Colonic mucosa (tissue), 4 donors: ENCODE data around the gene REC8. TPM values are rescaled to one million over a fixed set of nuclear protein-coding genes. Genes with fewer than 3 reads are reported as not detected.
A peak's percentile ranks its signal among the peaks of the same experiment; 100 is the strongest.
"Not testable (repeated sequence)": the region's sequence is repeated elsewhere in the genome, so short reads cannot be mapped to it uniquely, and the experiment has no call there.

Experiments used
- DNase-seq: peaks from one replicate; pipeline ENCODE4 v3.0.0-alpha.2; 2020
- H3K27ac ChIP-seq: fragments of 200-600 bp; one replicate; pipeline ENCODE4 v1.8.0; 2021
- H3K27me3 ChIP-seq: fragments of 200-600 bp; one replicate; pipeline ENCODE4 v1.8.0; 2021
- H3K36me3 ChIP-seq: fragments of 200-600 bp; one replicate; pipeline ENCODE4 v1.8.0; 2021
- H3K4me1 ChIP-seq: fragments of 200-600 bp; one replicate; pipeline ENCODE4 v1.8.0; 2021; ENCODE audit warnings: mild to moderate bottlenecking
- H3K4me3 ChIP-seq: fragments of 200-600 bp; one replicate; pipeline ENCODE4 v1.8.0; 2021
- H3K9ac ChIP-seq, 2 donors: one replicate each; pipeline ENCODE4 v1.7.0; 2013; ENCODE audit warnings: control low read depth in 2 of 2, low read depth in 2 of 2, low read length in 2 of 2
- H3K9me3 ChIP-seq: fragments of 200-600 bp; one replicate; pipeline ENCODE4 v1.8.0; 2021
- intact Hi-C: fragments of 100-400 bp; cut with DNase I; formaldehyde crosslinking; loops from one replicate; pipeline ENCODE4 v1.14.1; 2022
- total RNA-seq, 2 donors: library from RNA; stranded (reverse); fragmentation: NEBNext Ultra II Directional in 1 of 2; extraction: Animal tissue kit (Norgen Biotek cat#: 25700) in 1 of 2; gene quantifications; one replicate each; pipeline ENCODE4 v1.2.1, GENCODE V29; 2021
- TF ChIP-seq, protein P1 (sequence below): fragments of 200-600 bp; IDR thresholded peaks from one replicate; pipeline ENCODE4 v1.8.0; 2022; ENCODE audit warnings: antibody characterized with exemption, mild to moderate bottlenecking
- donor health status: healthy.
- donor health status: DM: no; HTN: no; CAD: no.
- donor health status: DM: no; HTN: no; CAD: no.

Gene REC8
- total RNA-seq, 2 donors from 2014 or later, result 5.1 TPM

DNA sequence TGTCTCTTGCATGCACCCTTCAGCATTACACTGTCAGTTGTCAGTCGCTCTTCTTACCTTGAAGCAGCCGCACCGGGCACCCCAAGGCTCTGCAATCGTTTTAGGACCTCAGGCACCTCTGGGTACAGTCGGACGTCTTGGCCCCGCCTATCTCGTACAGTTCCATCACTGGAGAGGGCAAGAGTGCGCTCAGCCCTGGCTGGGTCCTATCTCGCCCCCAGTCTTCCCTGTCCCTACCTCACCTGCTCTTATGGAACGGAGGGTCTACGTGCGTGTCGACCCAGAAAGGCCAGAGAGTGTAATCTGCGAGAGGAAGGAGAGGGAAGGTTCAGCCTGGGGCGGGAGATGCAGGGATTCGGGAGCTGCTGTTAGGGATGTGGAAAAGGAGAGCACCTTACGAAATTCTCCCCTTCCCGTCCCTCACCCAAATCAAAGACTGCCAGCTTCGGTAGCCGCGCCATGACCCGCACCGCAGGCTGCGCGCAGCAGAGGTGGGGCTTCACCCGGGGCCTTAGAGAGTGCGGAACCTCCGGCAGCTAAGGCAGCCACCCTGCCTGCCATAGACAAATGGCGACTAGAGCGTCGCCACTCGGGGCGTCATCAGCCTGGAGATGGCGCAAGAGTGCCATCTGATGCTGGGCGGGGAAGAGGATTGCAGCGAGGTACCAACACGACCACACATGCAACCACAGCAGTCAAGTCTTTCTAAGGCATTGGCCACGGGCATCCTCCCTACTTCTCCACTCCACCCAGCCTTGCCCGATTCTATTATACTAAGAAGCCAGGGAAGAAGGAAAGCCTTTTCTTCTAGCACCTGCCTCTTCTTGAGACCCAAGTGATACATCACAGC lies 43.8 kb downstream of the REC8 start, which contains the start of gene MDP1:
Gene MDP1, minus strand, starts transcription at position 572 of the 850 bp plus-strand sequence. Its CDS starts 111 bp downstream, at position 461.
- TF ChIP-seq, protein P1, sequence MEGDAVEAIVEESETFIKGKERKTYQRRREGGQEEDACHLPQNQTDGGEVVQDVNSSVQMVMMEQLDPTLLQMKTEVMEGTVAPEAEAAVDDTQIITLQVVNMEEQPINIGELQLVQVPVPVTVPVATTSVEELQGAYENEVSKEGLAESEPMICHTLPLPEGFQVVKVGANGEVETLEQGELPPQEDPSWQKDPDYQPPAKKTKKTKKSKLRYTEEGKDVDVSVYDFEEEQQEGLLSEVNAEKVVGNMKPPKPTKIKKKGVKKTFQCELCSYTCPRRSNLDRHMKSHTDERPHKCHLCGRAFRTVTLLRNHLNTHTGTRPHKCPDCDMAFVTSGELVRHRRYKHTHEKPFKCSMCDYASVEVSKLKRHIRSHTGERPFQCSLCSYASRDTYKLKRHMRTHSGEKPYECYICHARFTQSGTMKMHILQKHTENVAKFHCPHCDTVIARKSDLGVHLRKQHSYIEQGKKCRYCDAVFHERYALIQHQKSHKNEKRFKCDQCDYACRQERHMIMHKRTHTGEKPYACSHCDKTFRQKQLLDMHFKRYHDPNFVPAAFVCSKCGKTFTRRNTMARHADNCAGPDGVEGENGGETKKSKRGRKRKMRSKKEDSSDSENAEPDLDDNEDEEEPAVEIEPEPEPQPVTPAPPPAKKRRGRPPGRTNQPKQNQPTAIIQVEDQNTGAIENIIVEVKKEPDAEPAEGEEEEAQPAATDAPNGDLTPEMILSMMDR, result peak; percentile 41

DNA sequence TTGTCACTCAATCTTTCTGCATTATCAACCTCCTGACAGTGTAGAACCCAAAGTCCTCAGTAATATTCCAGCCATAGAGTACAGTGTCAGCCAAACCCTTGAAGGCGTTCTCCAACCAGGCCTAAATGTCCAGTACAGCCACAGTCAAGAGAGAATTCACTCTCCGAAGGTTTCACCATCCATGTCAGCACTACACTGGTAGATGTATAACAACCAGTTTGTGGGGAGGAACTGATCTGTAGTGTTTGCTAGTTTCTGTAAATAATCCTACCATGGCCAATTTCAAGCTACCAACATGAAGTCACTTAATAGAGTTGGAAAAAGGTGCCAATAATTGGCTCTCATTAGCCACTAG lies 44.4 kb downstream of the REC8 start:
- Histone ChIP-seq H3K4me3 (no peak overlapping the region), H3K9ac (peak overlapping the region in 1 of 2 donors; percentile 92), H3K27ac (no peak overlapping the region), H3K4me1 (peaks cover 5% of the 10 kb centered on the region), H3K27me3 (no peaks in the 10 kb centered on the region), H3K9me3 (no peaks in the 10 kb centered on the region), H3K36me3 (no peaks in the 10 kb centered on the region)
- TF ChIP-seq, protein P1, result no peak
- intact Hi-C loops, result no loop called here
- no peak for DNase-seq

More for the DNA sequence above, 43.8 kb downstream of the REC8 start, which contains the start of gene MDP1:
- Histone ChIP-seq H3K9me3 (no peaks in the 10 kb centered on the region), H3K4me1 (peaks cover 5% of the 10 kb centered on the region), H3K9ac (peak within 1 kb of the TSS; percentile 81 to 92), H3K27me3 (no peaks in the 10 kb centered on the region), H3K4me3 (peak within 1 kb of the TSS; percentile 68), H3K36me3 (no peaks in the 10 kb centered on the region), H3K27ac (peak within 1 kb of the TSS; percentile 94)
- intact Hi-C loops, result no loop called here
- peak; percentile 88 for DNase-seq

DNA sequence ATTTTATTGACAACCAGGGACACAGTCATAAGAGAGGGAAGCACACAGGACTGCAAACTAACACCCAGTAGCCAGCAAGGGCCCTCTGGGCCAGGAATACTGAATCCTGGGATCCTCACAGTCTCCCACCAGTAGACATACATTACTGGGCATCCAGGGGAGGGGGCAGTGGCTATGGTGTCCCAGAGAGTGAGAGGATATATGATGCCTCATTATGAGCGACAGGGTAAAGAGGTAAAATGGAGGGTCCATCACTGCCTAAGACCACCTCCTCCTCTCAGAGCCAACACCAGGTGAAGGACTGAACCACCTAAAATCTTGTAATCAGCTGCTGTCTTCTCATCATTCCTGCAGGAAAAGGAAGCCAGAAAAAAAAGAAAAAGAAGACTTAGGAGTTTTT lies 45.0 kb downstream of the REC8 start:
- intact Hi-C loops, H3K4me1 ChIP-seq, H3K9ac ChIP-seq, H3K27ac ChIP-seq, H3K9me3 ChIP-seq, H3K27me3 ChIP-seq, H3K4me3 ChIP-seq, H3K36me3 ChIP-seq, DNase-seq: not testable (repeated sequence)

DNA sequence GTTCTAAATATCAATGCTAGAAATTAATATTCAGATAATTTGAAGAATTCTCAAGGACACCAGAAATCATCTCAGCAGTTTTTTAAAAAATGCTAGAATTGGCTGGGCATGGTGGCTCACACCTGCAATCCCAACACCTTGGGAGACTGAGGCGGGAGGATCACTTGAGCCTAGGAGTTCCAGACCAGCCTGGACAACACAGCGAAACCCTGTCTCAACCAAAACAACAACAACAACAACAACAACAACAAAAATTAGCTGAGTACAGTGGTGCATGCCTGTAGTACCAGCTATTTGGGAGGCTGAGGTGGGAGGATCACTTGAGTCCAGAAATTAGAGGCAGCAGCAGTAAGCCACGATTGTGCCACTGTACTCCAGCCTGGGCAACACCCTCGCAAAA lies 47.2 kb downstream of the REC8 start:
- TF ChIP-seq, protein P1, result no peak
- Histone ChIP-seq H3K9me3 (no peaks in the 10 kb centered on the region), H3K27ac (no peak overlapping the region), H3K4me1 (no peaks in the 10 kb centered on the region), H3K27me3 (no peaks in the 10 kb centered on the region), H3K4me3 (no peak overlapping the region), H3K36me3 (no peaks in the 10 kb centered on the region), H3K9ac (no peak overlapping the region)
- intact Hi-C loops, result no loop called here
- DNase-seq, result no peak

DNA sequence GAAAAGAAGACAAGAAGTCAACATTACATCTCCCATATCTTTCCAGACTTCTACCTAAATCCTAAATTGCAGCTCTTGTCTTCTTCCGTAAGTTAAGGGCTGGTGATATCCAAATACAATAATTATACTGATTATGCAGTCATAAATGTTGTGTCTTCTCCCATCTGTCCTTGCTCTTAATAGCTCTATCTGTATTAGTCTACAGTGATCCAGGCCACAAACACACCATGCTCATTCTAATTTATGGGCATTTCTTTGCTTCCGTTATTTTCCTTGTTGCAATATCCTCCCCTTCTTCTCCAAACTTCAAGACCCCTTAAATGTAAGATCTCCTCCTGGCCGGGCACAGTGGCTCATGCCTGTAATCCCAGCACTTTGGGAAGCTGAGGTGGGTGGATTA lies 47.6 kb downstream of the REC8 start:
- H3K27me3 ChIP-seq, result no peaks in the 10 kb centered on the region
- intact Hi-C loops, result no loop called here
- TF ChIP-seq, protein P1, result no peak
- H3K27ac ChIP-seq, result no peak overlapping the region
- H3K4me1 ChIP-seq, result no peaks in the 10 kb centered on the region
- no peaks in the 10 kb centered on the region for H3K9me3 ChIP-seq
- no peak overlapping the region for H3K9ac ChIP-seq
- no peaks in the 10 kb centered on the region for H3K36me3 ChIP-seq
- no peak for DNase-seq
- H3K4me3 ChIP-seq, result no peak overlapping the region

DNA sequence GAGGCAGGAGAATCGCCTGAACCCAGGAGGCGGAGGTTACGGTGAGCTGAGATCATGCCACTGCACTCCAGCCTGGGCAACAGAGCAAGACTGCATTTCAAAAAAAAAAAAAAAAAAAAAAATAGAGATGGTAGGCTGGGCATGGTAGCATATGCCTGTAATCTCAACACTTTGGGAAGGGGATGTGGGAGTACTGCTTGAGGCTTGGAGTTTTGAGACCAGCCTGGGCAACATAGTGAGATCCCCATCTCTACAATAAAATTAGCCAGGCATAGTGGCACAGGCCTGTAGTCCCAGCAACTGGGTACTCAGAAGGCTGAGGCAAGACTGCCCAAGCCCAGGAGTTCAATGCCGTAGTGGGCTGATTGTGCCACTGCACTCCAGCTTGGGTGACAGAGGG lies 51.1 kb downstream of the REC8 start:
- H3K27me3 ChIP-seq, H3K36me3 ChIP-seq, DNase-seq, H3K9me3 ChIP-seq, H3K4me3 ChIP-seq, H3K27ac ChIP-seq, H3K4me1 ChIP-seq, H3K9ac ChIP-seq, intact Hi-C loops: not testable (repeated sequence)
